ENCODE measurements around the gene SORL1-AS1.

Gene SORL1-AS1

GRCh38 chr11:121494355-121495099 lies 41.8 kb upstream of the SORL1-AS1 start:
- no peak for TF ChIP-seq CTCF (IDR thresholded peaks at IDR 0.05; ENCODE audit: low read depth, low read length, missing control alignments)
- Histone ChIP-seq H3K27me3 (replicated peaks) (no peaks in the 10 kb centered on the region), H3K4me3 (ENCODE audit: low read depth, low read length) (no peak overlapping the region), H3K27ac (no peak overlapping the region), H3K36me3 (replicated peaks) (no peaks in the 10 kb centered on the region)
- in situ Hi-C loops (cut with HindIII; ENCODE audit: low pct_ligation_motif_present, low sequenced_read_pairs), result no loop called here
- DNase-seq, result no peak

- Histone ChIP-seq H3K4me3 (ENCODE audit: low read depth, low read length) (no peak overlapping the region), H3K27me3 (replicated peaks) (no peaks in the 10 kb centered on the region), H3K27ac (no peak overlapping the region), H3K36me3 (replicated peaks) (no peaks in the 10 kb centered on the region)
- TF ChIP-seq CTCF (IDR thresholded peaks at IDR 0.05; ENCODE audit: low read depth, low read length, missing control alignments), result no peak
- in situ Hi-C loops (cut with HindIII; ENCODE audit: low pct_ligation_motif_present, low sequenced_read_pairs), result no loop called here
- no peak for DNase-seq
These were observed 37.1 kb upstream of the SORL1-AS1 start for GRCh38 chr11:121489823-121490222.

- no peak overlapping the region for H3K4me3 ChIP-seq (ENCODE audit: low read depth, low read length)
- no peaks in the 10 kb centered on the region for H3K27me3 ChIP-seq (replicated peaks)
- no peak overlapping the region for H3K27ac ChIP-seq
- in situ Hi-C loops (cut with HindIII; ENCODE audit: low pct_ligation_motif_present, low sequenced_read_pairs), result no loop called here
- no peak for TF ChIP-seq CTCF (IDR thresholded peaks at IDR 0.05; ENCODE audit: low read depth, low read length, missing control alignments)
- no peak for DNase-seq
- H3K36me3 ChIP-seq (replicated peaks), result no peaks in the 10 kb centered on the region
These were observed 35.9 kb upstream of the SORL1-AS1 start for GRCh38 chr11:121488641-121489040.

GRCh38 chr11:121488170-121488569 lies 35.4 kb upstream of the SORL1-AS1 start:
- in situ Hi-C loops (cut with HindIII; ENCODE audit: low pct_ligation_motif_present, low sequenced_read_pairs), result no loop called here

GRCh38 chr11:121487191-121487590 lies 34.4 kb upstream of the SORL1-AS1 start:
- H3K36me3 ChIP-seq (replicated peaks), result no peaks in the 10 kb centered on the region
- no peak for DNase-seq
- TF ChIP-seq CTCF (IDR thresholded peaks at IDR 0.05; ENCODE audit: low read depth, low read length, missing control alignments), result no peak
- H3K27me3 ChIP-seq (replicated peaks), result no peaks in the 10 kb centered on the region
- no peak overlapping the region for H3K4me3 ChIP-seq (ENCODE audit: low read depth, low read length)
- in situ Hi-C loops (cut with HindIII; ENCODE audit: low pct_ligation_motif_present, low sequenced_read_pairs), result no loop called here
- no peak overlapping the region for H3K27ac ChIP-seq

More at GRCh38 chr11:121488170-121488569, 35.4 kb upstream of the SORL1-AS1 start:
- DNase-seq, result no peak
- no peaks in the 10 kb centered on the region for H3K36me3 ChIP-seq (replicated peaks)
- H3K27ac ChIP-seq, result no peak overlapping the region
- TF ChIP-seq CTCF (IDR thresholded peaks at IDR 0.05; ENCODE audit: low read depth, low read length, missing control alignments), result no peak
- no peak overlapping the region for H3K4me3 ChIP-seq (ENCODE audit: low read depth, low read length)
- no peaks in the 10 kb centered on the region for H3K27me3 ChIP-seq (replicated peaks)

- H3K27ac ChIP-seq, result no peak overlapping the region
- no peak overlapping the region for H3K4me3 ChIP-seq (ENCODE audit: low read depth, low read length)
- no peak for TF ChIP-seq CTCF (IDR thresholded peaks at IDR 0.05; ENCODE audit: low read depth, low read length, missing control alignments)
- H3K27me3 ChIP-seq (replicated peaks), result no peaks in the 10 kb centered on the region
- in situ Hi-C loops (cut with HindIII; ENCODE audit: low pct_ligation_motif_present, low sequenced_read_pairs), result no loop called here
- no peak for DNase-seq
- H3K36me3 ChIP-seq (replicated peaks), result no peaks in the 10 kb centered on the region
These were observed 33.3 kb upstream of the SORL1-AS1 start for GRCh38 chr11:121486054-121486453.

Data from brain microvascular endothelial cell (primary cell).